Left cardiac atrium (tissue), 4 donors: Measurements from ENCODE around the gene PTRHD1. TPM values are rescaled to one million over a fixed set of nuclear protein-coding genes. Genes with fewer than 3 reads are reported as not detected.

Experiments
- ATAC-seq, 2 donors: fragments of 200-7000 bp; cut with Tn5 transposase; one replicate each; pipeline ENCODE4 v1.9.1; 2020; ENCODE audit warnings: mild to moderate bottlenecking in 2 of 2, moderate library complexity in 2 of 2
- DNase-seq: peaks from one replicate; pipeline ENCODE4 v3.0.0-alpha.2; 2020
- intact Hi-C, 2 donors: fragments of 100-400 bp; cut with DNase I; formaldehyde crosslinking; loops; one replicate each; pipeline versions ENCODE4 v1.14.1 to v1.15.1; 2022 to 2023
- total RNA-seq, 2 donors: library from RNA; stranded (reverse); fragmentation: NEBNext Ultra II Directional; extraction: Animal tissue kit (Norgen Biotek cat#: 25700); gene quantifications; one replicate each; pipeline ENCODE4 v1.2.1, GENCODE V29; 2021
- donor health status: DM: no; HTN: yes; CAD: no.
- donor health status: DM: no; HTN: yes; CAD: no; lungs with severe emphysema.
- donor health status: DM: yes; HTN: yes; CAD: no.
- donor health status: Dilated cardiomyopathy.

PTRHD1 gene
- total RNA-seq, 2 donors from 2014 or later, result 19.8 to 24.3 TPM

- intact Hi-C loops, result loop anchor here in 1 of 2 donors (10.0 kb wide), 1 partner anchor 363 kb away; no protein-coding TSS in a partner anchor
- DNase-seq (no peak), ATAC-seq (peak in 1 of 2 donors; percentile 11)
These were observed 38.9 kb upstream of the PTRHD1 start for GRCh38 chr2:24832073-24832461.

- no peak for DNase-seq
These were observed 38.3 kb upstream of the PTRHD1 start for GRCh38 chr2:24831221-24832072.

GRCh38 chr2:24830786-24831185 is 37.6 kb upstream of the PTRHD1 start:
- ATAC-seq (no peak), DNase-seq (no peak)
- intact Hi-C loops, result loop anchor here in 1 of 2 donors (10.0 kb wide), 1 partner anchor 364 kb away; no protein-coding TSS in a partner anchor

More at GRCh38 chr2:24831221-24832072, 38.3 kb upstream of the PTRHD1 start:
- no peak for ATAC-seq
- intact Hi-C loops, result loop anchor here in 1 of 2 donors (10.0 kb wide), 1 partner anchor 363 kb away; no protein-coding TSS in a partner anchor

- ATAC-seq (no peak), DNase-seq (no peak)
- intact Hi-C loops, result loop anchor here in 1 of 2 donors (10.0 kb wide), 1 partner anchor 364 kb away; no protein-coding TSS in a partner anchor
These were observed 37.2 kb upstream of the PTRHD1 start for GRCh38 chr2:24830351-24830750.

GRCh38 chr2:24828238-24828996 is 35.2 kb upstream of the PTRHD1 start:
- no peak for DNase-seq
- ATAC-seq, result no peak

GRCh38 chr2:24827321-24828237 is 34.4 kb upstream of the PTRHD1 start:
- ATAC-seq, result peak; percentile 92 to 95
- intact Hi-C loops, result loop anchor here (1.0 to 5.0 kb wide), 3 partner anchors 405 to 420 kb away; no protein-coding TSS in a partner anchor
- DNase-seq, result peak; percentile 81

More at GRCh38 chr2:24828238-24828996, 35.2 kb upstream of the PTRHD1 start:
- intact Hi-C loops, result loop anchor here in 1 of 2 donors (5.0 kb wide), 2 partner anchors 406 to 421 kb away; no protein-coding TSS in a partner anchor

- intact Hi-C loops, result loop anchor here (1.0 to 5.0 kb wide), 3 partner anchors 404 to 419 kb away; no protein-coding TSS in a partner anchor
- ATAC-seq, result no peak
- no peak for DNase-seq
These were observed 33.6 kb upstream of the PTRHD1 start for GRCh38 chr2:24826773-24827145.

- intact Hi-C loops, result loop anchor here in 1 of 2 donors (5.0 kb wide), 2 partner anchors 404 to 419 kb away; no protein-coding TSS in a partner anchor
- no peak for ATAC-seq
- no peak for DNase-seq
These were observed 32.9 kb upstream of the PTRHD1 start for GRCh38 chr2:24825883-24826772.

GRCh38 chr2:24824966-24825882 is 32.0 kb upstream of the PTRHD1 start:
- no peak for ATAC-seq
- intact Hi-C loops, result loop anchor here in 1 of 2 donors (5.0 kb wide), 2 partner anchors 403 to 418 kb away; no protein-coding TSS in a partner anchor

GRCh38 chr2:24824071-24824588 is 30.9 kb upstream of the PTRHD1 start:
- intact Hi-C loops, result no loop called here
- DNase-seq (no peak), ATAC-seq (no peak)

More at GRCh38 chr2:24824966-24825882, 32.0 kb upstream of the PTRHD1 start:
- DNase-seq, result no peak

GRCh38 chr2:24822049-24822706 is 29.0 kb upstream of the PTRHD1 start:
- ATAC-seq (no peak), DNase-seq (no peak)
- intact Hi-C loops, result no loop called here

GRCh38 chr2:24821433-24821891 is 28.3 kb upstream of the PTRHD1 start:
- ATAC-seq (no peak), DNase-seq (no peak)
- intact Hi-C loops, result no loop called here

- DNase-seq (no peak), ATAC-seq (no peak)
- intact Hi-C loops, result no loop called here
These were observed 27.6 kb upstream of the PTRHD1 start for GRCh38 chr2:24820598-24821432.

- DNase-seq (no peak), ATAC-seq (no peak)
- intact Hi-C loops, result no loop called here
These were observed 27.0 kb upstream of the PTRHD1 start for GRCh38 chr2:24820175-24820513.
